Astrocyte of the spinal cord (primary cell): ENCODE results near the gene ZFP62.

Experiments
- DNase-seq: peaks from one replicate; pipeline ENCODE4 v3.0.0; 2011; ENCODE audit warnings: low read depth, low spot score
- H3K4me3 ChIP-seq: 2 replicates; pipeline ENCODE4 v1.5.1; 2011; ENCODE audit warnings: low read depth, mild to moderate bottlenecking, low read length, moderate library complexity
- in situ Hi-C: cut with HindIII; loops from 2 replicates; pipeline ENCODE4 v1.10.0; 2017; ENCODE audit warnings: low sequenced_read_pairs
- TF ChIP-seq, protein P1 (sequence below): IDR thresholded peaks from 2 replicates; pipeline ENCODE4 v1.5.1; 2012; ENCODE audit warnings: low read depth, mild to moderate bottlenecking, low read length, inconsistent platforms

ZFP62 gene

DNA sequence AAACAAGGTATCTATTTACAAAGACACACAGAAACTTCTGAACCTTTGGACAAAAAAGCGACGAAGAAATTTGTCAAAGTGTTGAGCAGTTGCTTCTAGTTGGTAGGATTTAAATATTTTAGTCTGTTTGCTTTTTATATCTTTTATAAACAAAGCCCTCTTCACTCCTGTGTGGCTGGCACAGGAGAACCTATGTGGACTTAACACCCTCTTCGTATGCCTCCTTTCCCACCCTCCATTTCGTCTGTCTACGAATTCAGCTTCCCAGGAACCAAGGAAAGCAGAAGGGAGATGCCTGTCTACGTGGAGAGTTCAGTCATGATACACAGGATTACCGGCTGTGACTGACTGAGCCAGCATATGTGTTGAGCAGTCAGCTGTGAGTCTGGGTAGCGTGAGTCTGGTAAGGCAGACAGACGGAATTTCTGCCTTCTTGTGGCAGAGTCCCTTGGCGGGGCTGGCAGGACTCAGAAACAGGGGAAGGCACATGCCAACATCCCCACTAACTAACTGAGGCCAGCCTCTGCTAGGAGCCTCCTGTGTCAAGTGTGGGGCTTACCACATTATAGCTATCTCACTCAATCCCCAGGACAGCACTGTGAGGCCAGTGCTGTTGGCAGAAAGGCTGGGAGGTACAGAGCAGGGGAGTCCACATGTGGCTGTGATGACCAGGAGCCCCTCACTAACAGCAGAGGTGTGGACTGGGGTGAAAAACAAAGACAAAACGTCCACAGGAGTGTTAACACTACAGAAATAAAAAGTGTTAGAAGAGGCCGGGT lies 13.9 kb upstream of the ZFP62 start:
- TF ChIP-seq, protein P1, sequence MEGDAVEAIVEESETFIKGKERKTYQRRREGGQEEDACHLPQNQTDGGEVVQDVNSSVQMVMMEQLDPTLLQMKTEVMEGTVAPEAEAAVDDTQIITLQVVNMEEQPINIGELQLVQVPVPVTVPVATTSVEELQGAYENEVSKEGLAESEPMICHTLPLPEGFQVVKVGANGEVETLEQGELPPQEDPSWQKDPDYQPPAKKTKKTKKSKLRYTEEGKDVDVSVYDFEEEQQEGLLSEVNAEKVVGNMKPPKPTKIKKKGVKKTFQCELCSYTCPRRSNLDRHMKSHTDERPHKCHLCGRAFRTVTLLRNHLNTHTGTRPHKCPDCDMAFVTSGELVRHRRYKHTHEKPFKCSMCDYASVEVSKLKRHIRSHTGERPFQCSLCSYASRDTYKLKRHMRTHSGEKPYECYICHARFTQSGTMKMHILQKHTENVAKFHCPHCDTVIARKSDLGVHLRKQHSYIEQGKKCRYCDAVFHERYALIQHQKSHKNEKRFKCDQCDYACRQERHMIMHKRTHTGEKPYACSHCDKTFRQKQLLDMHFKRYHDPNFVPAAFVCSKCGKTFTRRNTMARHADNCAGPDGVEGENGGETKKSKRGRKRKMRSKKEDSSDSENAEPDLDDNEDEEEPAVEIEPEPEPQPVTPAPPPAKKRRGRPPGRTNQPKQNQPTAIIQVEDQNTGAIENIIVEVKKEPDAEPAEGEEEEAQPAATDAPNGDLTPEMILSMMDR, result no peak
- in situ Hi-C loops, result no loop called here
- DNase-seq, result no peak
- no peak overlapping the region for H3K4me3 ChIP-seq

DNA sequence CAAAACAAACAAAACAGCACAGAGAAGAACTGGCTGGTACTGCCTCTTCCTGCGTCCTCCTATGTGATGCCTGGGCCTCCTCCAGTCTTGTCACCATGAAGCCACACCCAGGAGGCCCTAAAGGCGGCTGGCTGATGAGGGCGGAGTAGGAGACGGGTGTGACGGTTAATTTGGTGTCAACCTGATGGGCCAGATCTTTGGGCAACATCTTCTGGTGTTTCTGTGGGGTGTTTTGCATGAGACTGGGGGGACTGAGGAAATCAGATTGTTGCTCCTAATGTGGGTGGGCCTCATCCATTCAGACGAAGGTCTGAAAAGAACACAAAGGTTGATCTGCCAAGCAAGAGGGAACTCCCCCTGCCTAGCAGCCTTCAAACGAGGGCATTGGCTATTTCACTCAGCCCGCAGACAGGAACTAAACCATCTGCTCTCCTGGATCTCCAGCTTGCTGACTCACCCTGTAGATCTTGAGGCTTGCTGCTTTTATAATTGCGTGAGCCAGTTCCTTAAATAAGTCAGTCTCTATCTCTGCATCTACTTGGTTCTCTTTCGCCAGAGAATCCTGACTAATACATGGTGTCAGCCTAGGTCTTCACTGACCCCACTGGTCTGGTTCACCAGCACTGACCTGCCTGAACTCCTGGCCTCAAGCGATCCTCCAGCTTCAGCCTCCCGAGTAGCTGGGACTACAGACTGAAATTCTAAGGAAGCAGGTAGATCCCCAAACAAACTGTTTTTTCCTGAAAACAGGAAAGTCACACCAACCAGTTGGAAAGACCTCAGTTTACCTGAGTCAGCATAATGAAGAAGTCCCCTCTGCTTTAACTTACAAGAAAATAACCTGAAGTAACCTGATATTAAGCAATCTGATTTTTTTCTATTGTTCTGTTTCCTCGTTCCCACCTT lies 12.8 kb upstream of the ZFP62 start:
- TF ChIP-seq, protein P1, result no peak
- in situ Hi-C loops, result no loop called here
- no peak for DNase-seq
- H3K4me3 ChIP-seq, result no peak overlapping the region

DNA sequence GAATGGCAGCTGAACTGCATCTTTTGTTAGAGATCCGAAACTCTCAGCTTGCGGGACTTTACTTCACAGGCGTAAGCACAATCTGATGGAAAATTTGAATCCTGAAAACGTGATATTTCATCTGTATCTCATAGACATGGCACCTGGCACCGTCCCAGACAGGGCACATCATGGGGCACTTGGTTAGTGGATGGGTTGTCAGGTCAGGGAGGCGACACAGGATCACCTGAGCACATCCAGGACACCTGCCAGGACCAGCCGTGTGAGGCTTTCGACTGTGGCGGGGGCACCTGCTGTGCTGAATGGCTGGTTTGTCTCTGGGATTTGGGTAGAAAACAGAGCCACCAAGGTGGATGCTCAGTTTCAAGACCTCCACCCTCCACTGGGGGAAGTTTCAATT lies 11.3 kb upstream of the ZFP62 start:
- in situ Hi-C loops, result no loop called here
- H3K4me3 ChIP-seq, result no peak overlapping the region
- no peak for DNase-seq

DNA sequence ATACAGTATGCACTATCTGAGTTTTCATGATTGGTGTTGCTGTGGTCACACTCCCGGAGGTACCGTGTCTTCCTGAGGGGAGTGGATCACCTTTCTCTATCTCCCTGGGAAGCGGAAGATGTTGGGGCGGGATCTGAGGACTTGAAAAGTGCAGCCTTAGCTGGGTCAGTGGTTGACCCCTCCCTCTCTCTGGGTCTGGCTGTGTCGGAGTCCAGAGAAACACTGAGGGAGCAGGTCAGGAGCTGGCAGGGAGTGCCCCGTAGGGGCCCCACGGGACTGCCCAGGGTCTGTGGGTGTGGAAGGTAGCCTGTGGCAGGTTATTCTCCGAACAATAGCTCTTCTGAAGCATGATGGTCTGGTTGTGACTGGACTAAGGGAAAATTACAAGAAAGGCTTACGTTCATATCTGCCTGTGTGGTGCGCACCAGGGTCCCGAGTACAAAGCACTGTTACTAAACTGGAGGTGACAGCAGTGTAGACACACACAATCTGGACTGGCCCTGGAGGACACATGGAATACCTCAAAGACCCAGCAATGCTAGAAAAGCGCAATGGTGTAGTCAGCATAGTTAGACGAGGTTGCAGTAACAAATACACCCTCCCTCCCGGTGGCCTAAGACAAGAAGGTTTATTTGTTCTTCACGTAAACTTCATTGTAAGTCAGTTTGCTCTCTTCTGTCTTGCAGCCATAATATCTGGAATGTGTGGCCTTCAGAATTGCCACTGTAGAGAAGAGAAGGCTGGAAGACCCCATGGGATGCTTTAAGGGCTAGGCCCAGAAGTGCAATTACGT lies 9.4 kb upstream of the ZFP62 start:
- no peak overlapping the region for H3K4me3 ChIP-seq
- TF ChIP-seq, protein P1, result no peak
- in situ Hi-C loops, result no loop called here
- DNase-seq, result no peak

More for the DNA sequence above, 11.3 kb upstream of the ZFP62 start:
- TF ChIP-seq, protein P1, result no peak

DNA sequence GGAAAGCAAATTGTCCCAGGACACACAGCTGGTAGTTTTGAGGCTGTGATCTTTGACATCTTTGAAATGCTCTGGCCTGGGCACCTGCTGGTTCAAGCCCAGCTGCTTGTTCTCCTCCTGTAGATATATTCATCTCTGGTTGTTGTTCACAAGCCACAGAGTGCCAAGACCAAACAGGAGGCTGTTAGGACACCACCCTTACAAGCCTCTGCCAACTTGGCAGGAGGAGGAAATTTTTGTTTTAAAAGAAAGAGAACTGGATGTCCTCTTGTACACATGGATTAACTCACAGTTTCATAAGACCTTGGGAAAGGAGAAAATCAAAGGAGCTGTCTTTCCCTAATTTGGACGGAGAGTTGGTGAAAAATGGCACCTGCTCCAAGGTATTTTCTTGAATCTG lies 8.5 kb upstream of the ZFP62 start:
- H3K4me3 ChIP-seq, result no peak overlapping the region
- no peak for DNase-seq
- TF ChIP-seq, protein P1, result no peak
- in situ Hi-C loops, result no loop called here

DNA sequence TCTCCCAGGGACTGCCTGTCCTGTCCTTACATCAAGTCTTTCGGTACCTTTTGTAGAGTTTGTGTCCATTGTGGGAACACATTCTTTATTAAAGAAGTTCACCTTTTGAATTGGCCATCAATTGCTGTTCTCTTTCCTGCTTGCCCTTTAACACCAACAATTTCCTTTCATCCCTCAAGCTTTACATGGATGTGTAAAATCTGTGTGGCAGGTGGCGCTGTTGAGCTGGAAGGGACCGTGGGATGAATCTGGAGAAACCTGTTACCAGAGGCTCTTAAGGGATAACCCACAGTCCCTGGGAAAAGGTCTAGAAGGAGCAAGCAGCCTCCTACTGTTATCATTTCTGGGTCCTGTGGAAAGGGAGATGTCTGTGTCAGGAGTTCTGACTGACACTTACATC lies 7.9 kb upstream of the ZFP62 start:
- TF ChIP-seq, protein P1, result peak; percentile 87
- peak; percentile 71 for DNase-seq
- H3K4me3 ChIP-seq, result no peak overlapping the region
- in situ Hi-C loops, result no loop called here
